Measurements from ENCODE around the gene DCC. TPM values are rescaled to one million over a fixed set of nuclear protein-coding genes. Genes with fewer than 3 reads are reported as not detected.

DCC gene
- total and polyA plus RNA-seq, 2 experiments from 2014 or later: 0.53 to 0.73 TPM

- Mint-ChIP-seq H3K36me3 (ENCODE audit: low read depth) (no peaks in the 10 kb centered on the region), H3K4me3 (no peak overlapping the region), H3K27me3 (ENCODE audit: insufficient read depth, low read depth, poor library complexity) (no peaks in the 10 kb centered on the region), H3K9me3 (peaks cover 9% of the 10 kb centered on the region), H3K27ac (no peak overlapping the region), H3K4me1 (peaks cover 5% of the 10 kb centered on the region; the same call in 2 of the 3 replicates)
- no peak for ATAC-seq
- no peaks in the 10 kb centered on the region for H3K79me2 ChIP-seq (replicated peaks; ENCODE audit: insufficient read depth)
- H3K9me2 ChIP-seq (ENCODE audit: insufficient read depth): no peaks in the 10 kb centered on the region
- H3F3A ChIP-seq (replicated peaks; ENCODE audit: low read depth): no peaks in the 10 kb centered on the region
- no peak overlapping the region for H3K4me3 ChIP-seq
- H3K4me1 ChIP-seq (ENCODE audit: insufficient read depth): no peaks in the 10 kb centered on the region
- H3K27ac ChIP-seq (ENCODE audit: low read depth): no peak overlapping the region
- no peaks in the 10 kb centered on the region for H3K36me3 ChIP-seq (ENCODE audit: insufficient read depth)
- H3K27me3 ChIP-seq (ENCODE audit: insufficient read depth): no peaks in the 10 kb centered on the region
- H4K20me1 ChIP-seq (replicated peaks; ENCODE audit: insufficient read depth): no peaks in the 10 kb centered on the region
- peak; percentile 3 for DNase-seq (ENCODE audit: low spot score)
- H3K4me2 ChIP-seq: no peak overlapping the region
- TF ChIP-seq NANOG (IDR thresholded peaks at IDR 0.05; ENCODE audit: borderline replicate concordance) (no peak), REST (IDR thresholded peaks at IDR 0.05; ENCODE audit: unreplicated experiment) (no peak), JUNB (IDR thresholded peaks at IDR 0.05; ENCODE audit: unreplicated experiment) (no peak), ZNF462 (CRISPR knock-in tag; IDR thresholded peaks at IDR 0.05) (no peak), ZNF114 (CRISPR knock-in tag; IDR thresholded peaks at IDR 0.05) (no peak), POLR2AphosphoS5 (IDR thresholded peaks at IDR 0.05; ENCODE audit: low read depth) (no peak), ZNF331 (CRISPR knock-in tag; IDR thresholded peaks at IDR 0.05; ENCODE audit: low read depth) (no peak), EZH2phosphoT487 (IDR thresholded peaks at IDR 0.05; ENCODE audit: unreplicated experiment) (no peak), EZH2 (IDR thresholded peaks at IDR 0.05; ENCODE audit: low read depth, unreplicated experiment) (no peak)
- TF ChIP-seq, protein P1, sequence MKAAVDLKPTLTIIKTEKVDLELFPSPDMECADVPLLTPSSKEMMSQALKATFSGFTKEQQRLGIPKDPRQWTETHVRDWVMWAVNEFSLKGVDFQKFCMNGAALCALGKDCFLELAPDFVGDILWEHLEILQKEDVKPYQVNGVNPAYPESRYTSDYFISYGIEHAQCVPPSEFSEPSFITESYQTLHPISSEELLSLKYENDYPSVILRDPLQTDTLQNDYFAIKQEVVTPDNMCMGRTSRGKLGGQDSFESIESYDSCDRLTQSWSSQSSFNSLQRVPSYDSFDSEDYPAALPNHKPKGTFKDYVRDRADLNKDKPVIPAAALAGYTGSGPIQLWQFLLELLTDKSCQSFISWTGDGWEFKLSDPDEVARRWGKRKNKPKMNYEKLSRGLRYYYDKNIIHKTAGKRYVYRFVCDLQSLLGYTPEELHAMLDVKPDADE (IDR thresholded peaks at IDR 0.05): no peak
- no peak overlapping the region for H2AFZ ChIP-seq
Observed at GRCh38 chr18:52888014-52888413, 548.0 kb downstream of the DCC start.

Measured in GM23338 (cell line).